Measurements from ENCODE around the gene TRAIP.

TRAIP gene

DNA sequence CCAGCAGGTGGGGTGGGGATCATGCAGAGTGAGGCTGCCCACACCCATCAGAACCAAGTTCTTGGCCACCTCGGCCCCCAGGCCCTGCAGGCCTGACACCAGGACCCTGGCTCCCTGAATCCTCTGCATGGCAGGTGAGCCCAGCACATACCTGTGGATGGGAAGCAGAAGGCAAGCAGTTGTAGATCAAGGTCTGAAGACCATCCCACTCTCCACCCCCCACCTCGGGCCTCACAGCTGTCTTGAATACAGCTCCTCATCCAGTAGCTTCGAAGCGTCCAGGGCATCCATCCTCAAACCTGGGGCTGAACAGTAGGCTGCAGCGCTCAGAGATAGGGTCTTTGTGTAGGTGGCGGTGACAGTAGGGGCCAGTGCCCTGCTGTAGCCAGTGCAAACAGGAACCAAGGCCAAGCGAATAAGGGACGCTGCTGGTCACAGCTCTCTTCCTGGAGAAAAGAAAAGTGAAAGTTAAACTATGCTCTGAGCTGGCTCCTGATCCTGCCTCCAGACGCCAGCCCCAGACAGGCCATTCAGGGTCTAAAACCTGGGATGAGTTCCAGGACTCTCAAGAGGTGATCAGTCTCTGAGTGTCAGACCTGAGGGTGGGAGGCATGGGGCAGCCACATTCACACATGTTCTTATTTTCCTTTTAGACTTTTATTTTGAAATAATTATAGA is 42.7 kb downstream of the TRAIP start, which contains the start of gene UBA7:
UBA7 (minus strand) TSS at position 457 of the 678 bp plus-strand sequence; CDS start at position 291, 166 bp downstream.
- peak; percentile 77 to 80 for DNase-seq

DNA sequence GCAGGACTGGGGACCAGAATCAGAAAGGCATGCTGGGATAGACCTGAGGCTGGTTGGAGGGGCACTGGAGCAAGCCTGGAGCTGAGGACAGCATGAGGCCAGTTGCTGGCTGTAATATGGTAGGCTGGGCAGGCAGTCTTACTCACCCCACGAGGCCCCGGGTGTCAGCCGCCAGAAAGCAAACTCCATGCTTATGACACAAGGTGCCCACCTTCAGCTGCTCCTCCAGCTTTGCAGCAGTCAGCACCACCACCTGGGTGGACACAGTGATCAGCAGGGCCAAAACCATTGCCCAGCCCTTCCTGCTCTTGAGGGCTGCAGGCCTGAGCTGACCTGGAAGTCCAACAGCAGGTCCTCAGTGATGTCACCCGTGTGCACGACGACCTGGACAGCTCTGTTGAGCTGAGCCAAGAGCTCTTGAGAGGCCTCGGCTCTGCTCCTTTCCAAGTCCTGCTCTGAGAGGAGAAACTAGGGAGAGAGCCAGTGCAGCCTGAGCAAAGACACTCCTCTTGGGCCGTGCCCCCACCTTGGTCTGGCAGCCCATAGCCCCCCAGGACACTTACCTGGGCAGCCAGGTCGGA is 43.4 kb downstream of the TRAIP start:
- DNase-seq = no peak

DNA sequence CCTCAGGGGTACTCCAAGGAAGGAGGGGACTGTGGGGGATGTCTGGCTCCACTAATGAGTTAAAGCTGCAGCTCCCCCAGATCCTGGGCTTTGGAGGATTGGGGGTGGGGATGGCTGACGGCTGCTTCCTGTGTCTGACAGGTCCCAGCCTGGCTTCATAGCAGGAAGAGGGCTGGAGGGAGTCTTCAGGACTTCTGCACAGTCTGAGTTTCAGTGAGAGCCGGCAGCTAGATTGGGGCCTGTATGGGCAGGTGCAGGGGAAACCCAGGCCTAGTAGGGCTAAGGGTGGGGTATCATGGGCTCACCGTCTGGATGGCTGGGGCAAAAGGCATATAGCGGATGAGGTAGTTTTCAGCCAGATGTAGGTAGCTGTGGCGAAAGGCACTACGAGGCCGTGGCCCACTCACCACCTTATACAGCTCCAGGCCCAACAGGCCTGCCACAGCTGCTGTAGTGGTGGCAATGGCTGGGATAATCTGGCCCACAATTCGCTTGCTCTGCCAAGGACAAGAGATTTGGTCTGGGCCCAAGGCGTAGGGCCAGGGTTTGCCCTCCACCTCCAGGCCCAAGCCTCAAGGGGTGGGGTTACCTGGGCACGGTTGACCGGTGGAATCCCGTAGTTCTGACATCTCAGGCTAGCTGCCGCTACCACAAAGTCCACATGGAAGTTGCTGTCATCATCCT is 48.8 kb downstream of the TRAIP start:
- no peak for DNase-seq

DNA sequence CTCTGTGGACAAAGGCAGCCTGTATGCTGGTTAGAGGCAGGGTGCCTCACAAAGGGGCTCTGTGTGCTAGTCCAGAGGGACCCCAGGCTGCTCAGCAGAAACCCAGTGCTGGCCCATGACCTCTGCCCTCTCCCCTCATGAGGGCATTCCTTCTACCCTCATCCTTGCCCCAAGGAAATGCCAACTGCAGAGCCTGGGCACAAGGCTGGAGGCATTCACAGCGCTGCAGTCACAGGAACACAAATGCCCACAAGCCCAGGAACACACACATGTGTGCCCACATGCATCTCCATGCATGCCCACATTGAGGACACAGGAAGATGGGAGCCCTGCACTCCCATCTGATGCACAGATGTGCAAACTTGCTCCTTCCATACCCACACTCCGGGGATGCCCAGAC is 49.5 kb downstream of the TRAIP start:
- DNase-seq = no peak

DNA sequence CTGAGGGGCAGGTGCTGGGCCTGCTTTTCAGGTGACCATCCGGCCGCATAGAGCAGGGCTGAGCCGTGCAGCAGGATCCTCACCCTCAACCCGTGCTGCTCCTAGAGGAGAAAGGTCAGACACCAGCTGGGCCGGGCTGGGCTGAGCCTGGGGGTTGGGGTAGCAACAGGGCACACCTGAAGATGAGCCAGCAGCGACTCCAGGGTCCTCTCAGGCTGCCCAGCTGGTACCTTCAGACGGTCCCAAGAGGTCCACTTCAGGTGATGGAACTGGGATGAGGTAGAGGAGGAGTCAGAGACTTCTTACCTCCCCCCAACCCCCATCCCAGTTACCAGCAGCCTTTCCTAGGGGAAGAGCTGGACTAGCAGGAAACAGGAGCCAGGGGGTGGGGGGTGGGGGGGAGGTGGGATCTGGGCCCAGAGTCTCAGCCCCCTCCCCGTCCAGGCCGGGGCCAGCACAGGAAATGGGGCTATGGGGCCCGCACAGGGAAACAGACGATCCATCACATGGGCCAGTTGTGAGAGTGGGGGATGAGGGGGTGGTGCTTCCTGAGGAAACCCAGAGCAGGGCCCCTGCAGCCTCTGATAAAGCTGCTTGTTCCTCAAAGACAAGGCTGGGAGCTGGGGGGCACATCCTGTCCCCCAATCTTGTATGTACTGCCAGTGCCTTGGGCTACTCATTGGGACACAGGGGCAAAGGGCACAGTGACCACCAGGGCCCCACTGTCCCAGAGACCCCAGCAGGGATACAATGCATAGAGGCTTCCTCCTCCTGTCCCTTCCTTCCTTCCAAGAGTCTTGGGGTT is 50.3 kb downstream of the TRAIP start:
- DNase-seq = peak; percentile 30 to 66

DNA sequence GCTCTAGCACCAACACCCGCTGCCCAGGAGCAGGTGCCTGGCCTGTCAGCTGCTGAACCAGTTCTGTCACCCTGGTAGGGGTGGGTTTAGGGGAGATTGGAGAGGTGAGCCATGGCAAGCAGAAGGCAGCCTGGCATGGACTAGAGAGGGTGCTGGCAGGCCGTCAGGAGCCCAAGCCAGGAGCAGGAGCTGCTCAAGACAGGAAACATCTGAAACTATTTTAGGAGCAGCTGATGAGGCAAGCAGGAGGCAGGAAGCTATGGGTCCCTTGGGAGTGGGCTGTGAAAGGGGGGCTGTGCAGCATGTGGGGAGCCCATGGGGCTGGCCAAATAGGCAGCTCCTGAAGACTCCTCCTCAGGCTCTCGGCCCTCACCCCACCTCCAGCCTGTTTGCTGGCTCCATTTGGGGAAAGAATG is 51.0 kb downstream of the TRAIP start:
- DNase-seq = no peak

DNA sequence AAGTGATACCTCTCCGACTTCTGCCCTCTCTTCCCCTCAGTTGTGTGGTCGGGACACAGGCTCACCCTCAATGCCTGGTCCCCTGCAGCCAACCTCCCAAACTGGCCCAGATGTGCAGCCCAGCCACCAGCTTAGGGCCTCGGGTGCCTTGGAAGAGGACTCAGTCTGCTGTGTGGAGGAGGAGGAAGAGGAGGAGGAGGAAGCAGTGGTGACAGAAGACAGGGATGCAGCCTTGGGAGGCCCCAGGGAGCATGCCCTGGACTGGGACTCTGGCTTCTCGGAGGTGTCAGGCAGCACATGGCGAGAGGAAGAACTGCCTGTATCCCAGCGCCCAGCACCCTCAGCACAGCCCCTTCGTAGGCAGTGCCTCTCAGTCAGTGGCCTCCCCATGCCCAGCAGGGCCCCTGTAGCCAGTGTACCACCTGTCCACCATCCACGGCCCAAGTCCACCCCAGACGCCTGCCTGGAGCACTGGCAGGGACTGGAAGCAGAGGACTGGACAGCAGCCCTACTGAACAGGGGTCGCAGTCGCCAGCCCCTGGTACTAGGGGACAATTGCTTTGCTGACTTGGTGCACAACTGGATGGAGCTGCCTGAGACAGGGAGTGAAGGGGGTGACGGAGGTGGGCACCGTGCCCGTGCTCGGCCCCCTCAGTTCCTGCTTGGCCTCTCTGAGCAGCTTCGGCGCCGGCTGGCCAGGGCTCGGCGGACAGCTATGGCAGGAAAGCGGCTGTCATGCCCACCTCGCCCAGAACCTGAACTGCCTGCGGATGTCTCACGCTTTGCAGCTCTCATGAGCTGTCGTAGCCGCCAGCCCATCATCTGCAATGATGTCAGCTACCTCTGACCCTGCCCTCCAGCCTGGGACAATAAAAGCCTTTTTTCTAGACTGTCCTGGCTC is 52.0 kb downstream of the TRAIP start:
- no peak for DNase-seq

DNA sequence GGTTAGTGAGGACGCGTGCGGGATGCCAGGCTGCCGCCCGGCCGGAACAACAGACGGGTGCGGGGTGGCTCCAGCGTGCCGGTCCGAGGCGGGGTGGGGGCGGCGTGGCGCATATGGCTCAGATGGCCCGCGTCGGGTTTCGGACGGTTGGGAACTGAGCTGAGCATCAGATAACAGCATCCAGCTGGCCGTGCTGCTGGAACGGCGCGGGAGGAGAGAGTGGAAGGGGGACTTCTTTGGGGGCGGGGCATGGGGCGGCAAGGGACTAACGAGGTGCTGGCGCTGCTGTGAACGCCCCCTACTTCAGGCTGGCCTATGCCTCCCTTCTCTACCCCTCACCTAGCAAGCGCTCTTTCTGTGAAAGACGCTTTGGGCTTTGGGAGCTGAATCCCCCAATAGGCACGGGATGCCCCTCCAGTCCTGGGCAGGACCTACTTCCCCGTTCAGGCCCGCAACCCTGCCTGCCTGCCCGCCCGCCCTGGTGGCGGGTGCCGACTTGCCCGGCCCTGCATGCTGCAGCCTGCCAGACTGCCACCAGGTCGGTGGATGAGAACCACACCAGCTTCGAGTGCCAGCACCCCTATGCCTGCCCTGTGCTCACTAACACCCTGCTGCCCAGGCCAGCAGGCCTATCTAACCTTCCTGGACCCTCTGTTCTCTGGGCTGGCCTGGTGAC is 52.8 kb downstream of the TRAIP start:
- DNase-seq = peak in 1 of 2 donors; percentile 26

DNA sequence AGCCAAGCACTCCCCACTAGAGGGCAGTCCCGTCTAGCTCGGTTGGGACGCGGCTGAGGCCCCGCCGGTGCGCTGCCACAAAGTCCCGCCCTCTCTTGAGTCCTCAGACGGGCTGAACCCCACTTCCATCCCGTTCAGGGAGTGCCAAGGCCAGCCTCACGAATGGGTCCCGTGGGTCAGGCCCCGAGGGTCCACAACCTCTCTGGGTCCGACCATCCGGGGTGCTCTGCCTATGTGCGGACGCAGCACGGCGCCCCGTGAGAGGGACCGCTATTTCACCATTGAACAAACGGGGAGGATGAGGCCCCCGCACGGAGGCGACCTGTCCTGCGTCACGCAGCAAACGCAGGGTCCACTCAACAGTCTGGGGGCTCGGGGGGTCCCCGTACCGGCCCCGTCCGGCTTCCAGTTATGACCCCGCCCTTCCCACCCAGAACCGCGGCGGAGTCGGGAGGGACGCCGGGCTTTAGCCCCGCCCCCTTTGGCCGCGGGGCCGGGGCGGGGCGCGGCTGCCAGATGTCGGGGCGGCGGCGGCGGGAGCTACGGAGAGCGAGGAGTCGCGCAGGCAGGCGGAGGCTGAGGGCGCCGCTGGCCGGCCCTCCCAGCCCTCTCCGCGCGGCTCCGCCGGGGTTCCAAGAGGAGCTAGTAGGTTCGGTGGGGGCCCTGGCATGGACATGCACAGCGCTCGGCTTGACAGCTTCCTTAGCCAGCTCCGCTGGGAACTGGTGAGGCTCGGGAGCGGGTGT is 53.5 kb downstream of the TRAIP start, which contains the start of gene INKA1:
INKA1 (plus strand) TSS at position 543 of the 746 bp plus-strand sequence; CDS start at position 675, 132 bp downstream.
- DNase-seq = peak; percentile 84 to 89

DNA sequence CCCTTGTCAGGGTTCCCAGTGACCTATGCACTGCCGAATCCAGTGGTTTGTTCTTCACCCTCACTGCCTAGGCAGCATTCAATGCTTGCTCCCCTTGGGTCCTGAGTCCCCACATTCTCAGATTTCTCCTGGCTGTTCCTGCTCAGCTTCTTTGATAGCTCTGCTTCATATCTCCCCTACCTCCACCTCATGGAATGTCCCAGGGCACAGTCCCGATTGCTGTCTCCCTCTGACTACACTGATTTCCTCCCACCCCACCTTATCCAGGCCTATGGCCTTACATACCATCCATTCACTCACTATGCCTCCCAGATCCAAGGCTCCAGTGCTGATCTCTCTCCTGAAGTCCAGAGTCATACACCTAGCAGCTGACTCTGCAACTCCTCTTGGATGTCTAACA is 55.2 kb downstream of the TRAIP start:
- DNase-seq = no peak

DNA sequence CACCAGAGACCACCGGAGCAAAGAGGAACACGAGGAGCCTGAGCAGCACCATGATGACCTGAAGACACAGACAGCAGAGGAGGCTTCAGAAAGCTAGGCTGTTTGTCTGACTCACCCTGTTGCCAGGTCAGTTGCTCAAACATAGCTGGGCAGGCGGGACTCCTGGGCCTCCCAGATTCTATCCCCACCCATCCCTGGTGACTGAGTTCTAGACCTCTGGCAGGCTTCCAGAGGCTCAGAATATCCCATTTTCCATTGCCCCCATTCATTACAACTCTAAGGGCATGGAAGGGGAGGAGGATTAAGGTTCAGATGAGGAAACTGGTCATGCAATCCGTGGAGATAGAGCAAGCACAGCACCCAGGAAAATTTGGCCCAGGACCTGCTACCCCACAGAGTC is 56.6 kb downstream of the TRAIP start, which contains the start of gene CDHR4:
CDHR4 (minus strand) TSS at position 113 of the 400 bp plus-strand sequence; CDS start at position 52, 61 bp downstream.
- DNase-seq = no peak

DNA sequence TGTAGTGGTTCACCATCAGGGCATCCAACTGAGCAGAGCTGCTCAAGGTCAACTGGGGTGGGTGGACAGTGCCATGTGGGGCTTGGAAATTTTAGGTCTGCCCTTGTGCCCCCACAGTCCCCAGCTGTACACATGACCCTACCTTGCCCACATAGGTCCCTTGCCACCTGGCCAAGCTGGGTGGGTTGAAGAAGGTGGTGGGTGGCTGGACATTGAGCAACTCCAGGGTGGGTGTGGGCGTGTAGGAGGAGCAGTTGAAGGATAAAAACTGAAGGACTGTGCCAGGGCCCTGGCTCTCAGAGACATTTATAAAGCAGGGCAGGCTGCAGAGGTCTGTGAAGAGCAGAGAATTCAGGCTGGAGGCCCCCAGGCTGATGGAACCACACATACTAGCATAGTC is 57.3 kb downstream of the TRAIP start:
- DNase-seq = no peak

DNA sequence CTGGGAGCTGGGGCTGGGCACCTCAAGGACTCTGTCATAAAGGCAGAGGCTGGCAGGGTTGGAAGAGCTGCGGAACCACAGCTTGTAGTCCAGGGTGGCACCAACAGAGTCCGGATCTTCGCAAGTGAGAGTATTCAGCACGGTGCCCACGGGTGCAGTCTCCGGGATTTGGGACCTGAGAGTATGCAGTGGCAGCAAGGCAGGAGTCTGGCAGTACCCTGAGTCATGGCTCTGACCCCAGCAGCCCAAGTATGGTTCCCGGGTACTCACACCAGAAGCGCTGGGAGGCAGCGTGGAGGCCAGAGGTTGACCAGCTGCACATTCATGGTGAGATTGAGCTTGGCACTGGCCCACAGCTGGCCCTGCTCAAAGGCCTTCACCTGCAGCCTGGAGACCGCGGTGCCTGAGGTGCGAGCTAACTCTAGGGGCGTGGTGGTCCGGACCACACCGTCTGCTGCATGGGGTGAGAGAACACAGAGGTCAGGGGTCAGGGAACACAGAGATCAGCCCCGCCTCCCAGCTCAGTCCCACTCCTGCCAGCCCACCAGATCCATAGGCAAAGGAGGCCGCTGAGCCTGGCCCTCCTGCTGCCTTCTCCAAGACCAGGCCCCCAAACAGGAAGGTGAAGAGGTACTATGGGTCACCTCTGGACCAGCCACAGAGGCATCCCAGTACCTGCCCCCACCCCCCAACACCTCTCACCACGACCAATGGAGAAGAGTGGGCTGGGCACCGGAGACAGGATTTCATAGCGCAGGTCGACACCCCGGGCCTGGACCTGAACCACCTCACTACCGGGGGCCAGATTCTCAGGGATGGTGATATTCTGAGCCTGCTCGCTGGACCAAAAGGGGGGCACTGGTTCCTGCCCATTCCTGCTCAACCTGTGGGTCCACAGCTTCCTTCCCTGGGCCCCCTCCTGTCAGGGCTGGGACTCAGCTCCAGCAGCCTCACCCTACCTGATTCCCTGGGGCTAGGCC is 61.1 kb downstream of the TRAIP start:
- no peak for DNase-seq

DNA sequence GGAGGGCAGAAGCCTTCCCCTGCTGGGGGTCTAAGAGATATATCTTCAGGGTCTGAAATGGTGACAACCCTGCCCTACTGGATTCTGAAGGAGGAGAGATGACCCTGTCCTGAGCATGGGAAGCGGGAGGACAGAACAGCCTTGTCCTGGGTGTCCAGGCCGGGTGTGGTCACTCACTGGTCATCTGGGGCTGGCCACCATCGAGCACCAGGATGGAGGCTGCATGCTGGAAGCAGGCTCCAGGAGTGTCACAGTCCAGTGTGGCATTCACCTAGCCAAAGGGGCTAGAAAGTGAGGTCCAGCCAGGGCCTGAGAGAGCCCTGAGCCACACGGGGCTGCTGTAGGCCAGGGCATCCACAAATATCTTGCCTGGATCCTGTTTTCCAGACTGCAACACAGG is 61.9 kb downstream of the TRAIP start:
- DNase-seq = no peak

DNA sequence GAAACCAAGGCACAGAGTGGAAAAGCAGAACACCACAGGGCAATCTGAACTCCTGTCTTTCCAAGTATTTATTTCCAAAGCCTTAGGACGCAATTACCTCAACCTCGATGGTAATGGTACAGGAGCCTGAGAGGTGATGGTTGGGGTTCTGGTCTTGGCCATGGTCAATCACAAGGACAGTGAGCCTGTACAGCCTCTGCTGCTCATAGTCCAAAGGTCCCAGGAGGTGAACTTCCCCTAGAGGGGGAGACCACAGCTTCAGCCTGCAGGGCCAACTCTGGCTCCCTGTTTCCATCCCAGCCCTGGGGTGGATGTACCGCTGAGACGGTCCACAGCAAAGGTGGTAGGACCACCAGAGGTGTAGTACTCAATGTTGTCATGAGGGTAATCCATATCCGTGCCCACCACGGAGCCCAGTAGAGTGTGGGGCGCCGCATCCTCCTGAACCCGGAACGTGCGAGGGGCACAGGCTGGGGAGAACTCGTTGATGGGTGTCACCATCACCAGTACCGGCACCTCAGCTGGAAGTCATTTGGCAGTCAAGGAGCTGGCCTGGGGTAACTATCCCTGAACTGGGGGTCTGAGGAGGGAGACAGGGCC is 62.8 kb downstream of the TRAIP start:
- DNase-seq = no peak

DNA sequence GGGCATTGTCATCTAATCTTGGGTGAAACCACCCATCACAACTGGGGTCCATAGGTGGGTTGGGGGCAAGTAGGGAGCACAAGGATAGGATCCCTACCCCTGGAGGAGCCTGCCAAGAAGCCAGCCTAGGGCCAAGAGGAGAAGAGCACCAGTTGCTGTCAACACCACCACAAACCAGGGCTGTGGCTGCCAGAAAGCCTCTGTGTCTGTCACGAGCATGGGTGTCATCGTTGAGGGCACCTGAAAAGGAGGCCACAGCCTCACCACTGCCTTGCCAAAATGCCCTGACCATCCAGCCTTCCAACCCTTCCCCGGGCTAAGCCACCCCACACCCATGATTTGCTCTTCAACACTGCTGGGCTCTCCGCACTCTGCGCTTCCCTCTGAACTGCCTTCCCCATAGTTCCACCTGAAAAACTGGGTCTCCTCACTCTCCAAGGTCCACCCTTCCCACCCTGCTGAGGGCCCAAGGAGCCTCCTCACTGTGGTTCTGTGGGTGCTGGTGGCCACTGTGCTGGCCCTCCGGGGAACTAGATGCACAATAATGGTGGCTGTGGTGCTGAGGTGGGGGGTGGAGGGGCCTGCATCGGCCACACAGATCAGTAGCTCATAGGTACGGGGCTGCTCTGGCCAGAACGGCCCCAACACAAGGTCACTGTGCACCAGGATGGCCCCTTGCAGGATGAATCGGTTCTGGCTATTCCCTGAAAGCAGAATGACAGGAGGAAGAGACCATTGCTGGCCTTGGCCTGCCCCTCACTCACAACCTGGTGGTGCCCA is 63.8 kb downstream of the TRAIP start:
- DNase-seq = no peak

DNA sequence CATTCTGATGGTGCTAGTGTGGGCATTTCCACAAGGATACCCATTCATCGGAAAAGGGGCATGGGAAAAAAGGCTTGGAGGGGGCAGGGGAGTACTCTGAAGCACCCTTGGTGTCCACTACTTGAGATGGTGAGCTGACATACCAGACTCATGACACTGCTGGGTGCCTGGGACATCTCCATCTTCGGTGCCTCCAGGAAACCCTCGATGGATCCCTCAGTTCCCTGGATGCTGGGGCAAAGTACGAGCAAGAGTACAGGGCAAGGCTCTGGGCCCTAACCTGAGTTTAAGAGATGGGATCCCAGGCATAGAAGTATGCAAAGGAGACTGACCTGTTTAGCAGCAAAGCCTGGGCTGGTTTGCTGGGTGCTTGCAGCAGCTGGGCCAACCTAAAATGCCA is 64.8 kb downstream of the TRAIP start:
- DNase-seq = no peak
